Breast epithelium (tissue), 3 donors: Measurements from ENCODE around the gene OSTN.

Source experiments
- POLR2A ChIP-seq: fragments of 450-650 bp; IDR thresholded peaks from one replicate; pipeline ENCODE4 v1.6.1; 2016; ENCODE audit warnings: antibody characterized with exemption, mild to moderate bottlenecking, moderate library complexity
- POLR2AphosphoS5 ChIP-seq, 3 donors: sonication (generic); formaldehyde crosslinking; IDR thresholded peaks; one replicate each; pipeline ENCODE4 v1.6.1; 2017; ENCODE audit warnings: antibody characterized with exemption in 3 of 3
- TF ChIP-seq, protein P1 (sequence below), 3 donors: fragments of 450-650 bp; IDR thresholded peaks; one replicate each; pipeline ENCODE4 v1.5.1; 2016 to 2017; ENCODE audit warnings: antibody characterized with exemption in 3 of 3, mild to moderate bottlenecking in 3 of 3, moderate library complexity in 3 of 3

DNA sequence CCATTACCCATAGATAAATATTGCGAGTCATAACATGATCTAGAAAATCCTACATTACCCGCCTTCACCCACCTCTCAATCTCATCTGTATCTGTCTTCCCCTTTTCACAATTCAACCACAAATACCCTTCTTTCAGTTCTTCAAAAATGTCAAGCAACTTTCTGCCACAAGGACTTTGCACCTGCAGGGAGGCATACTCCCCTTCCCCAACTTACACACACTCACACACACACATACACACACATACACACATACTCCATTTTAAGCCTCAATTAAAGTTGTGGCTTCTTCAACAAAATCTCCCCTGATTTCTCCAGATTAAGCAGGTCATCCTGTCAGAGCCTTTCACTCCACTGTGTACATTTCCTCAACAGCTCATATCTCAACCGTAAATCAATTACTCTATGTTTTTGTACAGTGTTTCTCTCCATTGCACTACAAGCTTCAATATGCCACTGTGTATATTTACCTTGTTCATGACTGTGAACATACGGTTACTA is 97.0 kb downstream of the OSTN start:
- TF ChIP-seq, protein P1, sequence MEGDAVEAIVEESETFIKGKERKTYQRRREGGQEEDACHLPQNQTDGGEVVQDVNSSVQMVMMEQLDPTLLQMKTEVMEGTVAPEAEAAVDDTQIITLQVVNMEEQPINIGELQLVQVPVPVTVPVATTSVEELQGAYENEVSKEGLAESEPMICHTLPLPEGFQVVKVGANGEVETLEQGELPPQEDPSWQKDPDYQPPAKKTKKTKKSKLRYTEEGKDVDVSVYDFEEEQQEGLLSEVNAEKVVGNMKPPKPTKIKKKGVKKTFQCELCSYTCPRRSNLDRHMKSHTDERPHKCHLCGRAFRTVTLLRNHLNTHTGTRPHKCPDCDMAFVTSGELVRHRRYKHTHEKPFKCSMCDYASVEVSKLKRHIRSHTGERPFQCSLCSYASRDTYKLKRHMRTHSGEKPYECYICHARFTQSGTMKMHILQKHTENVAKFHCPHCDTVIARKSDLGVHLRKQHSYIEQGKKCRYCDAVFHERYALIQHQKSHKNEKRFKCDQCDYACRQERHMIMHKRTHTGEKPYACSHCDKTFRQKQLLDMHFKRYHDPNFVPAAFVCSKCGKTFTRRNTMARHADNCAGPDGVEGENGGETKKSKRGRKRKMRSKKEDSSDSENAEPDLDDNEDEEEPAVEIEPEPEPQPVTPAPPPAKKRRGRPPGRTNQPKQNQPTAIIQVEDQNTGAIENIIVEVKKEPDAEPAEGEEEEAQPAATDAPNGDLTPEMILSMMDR (IDR thresholded peaks at IDR 0.05): no peak
- TF ChIP-seq POLR2AphosphoS5 (IDR thresholded peaks at IDR 0.05): no peak
- TF ChIP-seq POLR2A: no peak
